Fibroblast of lung (primary cell): ENCODE data around the gene ANKS1B.

ENCODE experiments used
- CTCF ChIP-seq, 2 donors: IDR thresholded peaks in 1 of 2; conservative IDR thresholded peaks in 1 of 2; 1 replicate in 1 of 2; 2 replicates in 1 of 2; pipeline ENCODE4 v1.5.1; 2011 to 2012; ENCODE audit warnings: low read length in 2 of 2, control low read depth in 1 of 2, inconsistent platforms in 1 of 2, low read depth in 1 of 2, mild to moderate bottlenecking in 1 of 2
- EZH2 ChIP-seq: IDR thresholded peaks from 2 replicates; pipeline ENCODE4 v1.5.1; 2012; ENCODE audit warnings: low read length, control low read depth, mild to moderate bottlenecking; ENCODE audit errors: missing control alignments

GRCh38 chr12:99486277-99486676 lies 498.5 kb downstream of the ANKS1B start:
- TF ChIP-seq EZH2 (no peak), CTCF (conservative IDR thresholded peaks at IDR 0.05 in 1 of 2, IDR thresholded peaks at IDR 0.05 in 1 of 2; ENCODE audit: low read depth in 1 of 2, low read length in 2 of 2) (no peak)
